GM23338 (cell line): ENCODE measurements around the gene VPS16. TPM values are rescaled to one million over a fixed set of nuclear protein-coding genes. Genes with fewer than 3 reads are reported as not detected.

Experiments
- ATAC-seq: fragments of 200-7000 bp; cut with Tn5 transposase; 3 replicates; pipeline ENCODE4 v1.9.1; 2020
- DNase-seq: peaks from one replicate; pipeline ENCODE4 v3.0.0-alpha.2; 2015; ENCODE audit warnings: low spot score
- H2AFZ ChIP-seq: fragments of 200-600 bp; sonication (generic); 2 replicates; pipeline ENCODE4 v1.8.0; 2016; ENCODE audit warnings: antibody characterized with exemption, mild to moderate bottlenecking, moderate library complexity
- H3F3A ChIP-seq: fragments of 200-600 bp; sonication (generic); replicated peaks from 2 replicates; pipeline ENCODE4 v1.8.0; 2017; ENCODE audit warnings: antibody characterized with exemption, mixed run types, low read depth
- H3K27ac ChIP-seq: fragments of 200-600 bp; sonication (generic); 2 replicates; pipeline ENCODE4 v1.6.1; 2016; ENCODE audit warnings: low read depth
- H3K27me3 ChIP-seq: fragments of 200-600 bp; sonication (generic); 2 replicates; pipeline ENCODE4 v1.8.0; 2016; ENCODE audit warnings: mild to moderate bottlenecking, mixed run types, moderate library complexity; ENCODE audit not compliant: insufficient read depth
- H3K36me3 ChIP-seq: fragments of 200-600 bp; sonication (generic); 2 replicates; pipeline ENCODE4 v1.8.0; 2016; ENCODE audit warnings: mild to moderate bottlenecking; ENCODE audit not compliant: insufficient read depth
- H3K4me1 ChIP-seq: fragments of 200-600 bp; sonication (generic); 2 replicates; pipeline ENCODE4 v1.8.0; 2016; ENCODE audit warnings: mild to moderate bottlenecking, moderate library complexity; ENCODE audit not compliant: insufficient read depth
- H3K4me2 ChIP-seq: fragments of 200-600 bp; sonication (generic); 2 replicates; pipeline ENCODE4 v1.7.1; 2017; ENCODE audit warnings: mixed run types
- H3K4me3 ChIP-seq: fragments of 200-600 bp; sonication (generic); 2 replicates; pipeline ENCODE4 v1.6.1; 2016; ENCODE audit warnings: mixed run types
- H3K79me2 ChIP-seq: fragments of 200-600 bp; sonication (generic); replicated peaks from 2 replicates; pipeline ENCODE4 v1.8.0; 2017; ENCODE audit warnings: mild to moderate bottlenecking; ENCODE audit not compliant: insufficient read depth
- H3K9me2 ChIP-seq: fragments of 200-600 bp; sonication (generic); 2 replicates; pipeline ENCODE4 v1.8.0; 2017; ENCODE audit not compliant: insufficient read depth
- H4K20me1 ChIP-seq: fragments of 200-600 bp; sonication (generic); replicated peaks from 2 replicates; pipeline ENCODE4 v1.8.0; 2017; ENCODE audit warnings: mild to moderate bottlenecking; ENCODE audit not compliant: insufficient read depth
- H3K27ac Mint-ChIP-seq: 2 replicates; pipeline ENCODE4 v1.8.0; 2020; ENCODE audit warnings: inconsistent platforms, mild to moderate bottlenecking, moderate library complexity, mixed read lengths
- H3K27me3 Mint-ChIP-seq: 3 replicates; pipeline ENCODE4 v1.8.0; 2022; ENCODE audit warnings: low read depth, mild to moderate bottlenecking, moderate library complexity, mixed read lengths, inconsistent platforms; ENCODE audit not compliant: insufficient read depth, poor library complexity
- H3K36me3 Mint-ChIP-seq: 3 replicates; pipeline ENCODE4 v1.8.0; 2021; ENCODE audit warnings: low read depth, mild to moderate bottlenecking, inconsistent platforms, moderate library complexity, mixed read lengths
- H3K4me1 Mint-ChIP-seq: 3 replicates; pipeline ENCODE4 v1.8.0; 2020; ENCODE audit warnings: mild to moderate bottlenecking, inconsistent platforms, mixed read lengths
- H3K4me3 Mint-ChIP-seq: 3 replicates; pipeline ENCODE4 v1.8.0; 2021; ENCODE audit warnings: moderate library complexity, mild to moderate bottlenecking, inconsistent platforms, mixed read lengths
- H3K9me3 Mint-ChIP-seq: 3 replicates; pipeline ENCODE4 v1.8.0; 2020; ENCODE audit warnings: moderate library complexity, mild to moderate bottlenecking, inconsistent platforms, mixed read lengths
- CREB1 ChIP-seq: fragments of 250-450 bp; sonication (Bioruptor Pico); IDR thresholded peaks from 2 replicates; pipeline ENCODE4 v1.5.0; 2020; ENCODE audit warnings: low read depth, mild to moderate bottlenecking, moderate library complexity
- CTCF ChIP-seq, 2 experiments: fragments of 200-600 bp in 1 of 2; sonication (generic) in 1 of 2; conservative IDR thresholded peaks; 2 replicates each; pipeline versions ENCODE4 v1.5.1 to v1.6.1; 2016 to 2017; ENCODE audit warnings: antibody characterized with exemption in 2 of 2, low read depth in 2 of 2, mild to moderate bottlenecking in 2 of 2, moderate library complexity in 1 of 2
- ETS1 ChIP-seq: IDR thresholded peaks from 2 replicates; pipeline ENCODE4 v1.6.1; 2016; ENCODE audit warnings: antibody characterized with exemption
- EZH2phosphoT487 ChIP-seq: fragments of 200-600 bp; sonication (generic); IDR thresholded peaks from one replicate; pipeline ENCODE4 v1.8.1; 2018; ENCODE audit warnings: antibody characterized with exemption; ENCODE audit not compliant: unreplicated experiment
- JUNB ChIP-seq: IDR thresholded peaks from one replicate; pipeline ENCODE4 v1.6.1; 2016; ENCODE audit warnings: antibody characterized with exemption; ENCODE audit not compliant: unreplicated experiment
- NANOG ChIP-seq: IDR thresholded peaks from 2 replicates; pipeline ENCODE4 v1.6.1; 2016; ENCODE audit warnings: antibody characterized with exemption, borderline replicate concordance
- POLR2AphosphoS5 ChIP-seq: IDR thresholded peaks from 2 replicates; pipeline ENCODE4 v1.6.1; 2016; ENCODE audit warnings: antibody characterized with exemption, low read depth
- REST ChIP-seq: IDR thresholded peaks from one replicate; pipeline ENCODE4 v1.6.1; 2018; ENCODE audit warnings: antibody characterized with exemption; ENCODE audit not compliant: unreplicated experiment
- ZNF114 ChIP-seq: fragments of 250-450 bp; sonication (Bioruptor Pico); IDR thresholded peaks from 2 replicates; pipeline ENCODE4 v1.5.0; 2020; ENCODE audit warnings: mild to moderate bottlenecking, moderate library complexity
- ZNF331 ChIP-seq: fragments of 250-450 bp; sonication (Bioruptor Pico); IDR thresholded peaks from 2 replicates; pipeline ENCODE4 v1.5.0; 2020; ENCODE audit warnings: low read depth, mild to moderate bottlenecking, moderate library complexity
- ZNF462 ChIP-seq: fragments of 250-450 bp; sonication (Bioruptor Pico); IDR thresholded peaks from 2 replicates; pipeline ENCODE4 v1.5.0; 2020; ENCODE audit warnings: mild to moderate bottlenecking, moderate library complexity
- polyA plus RNA-seq: library from polyadenylated mRNA; unstranded; fragments of >200 nt; fragmentation: Nextera tagmentation; extraction: Ambion mirVana; gene quantifications from 2 replicates; pipeline ENCODE4 v1.2.1, GENCODE V29; 2016
- total RNA-seq: library from RNA; depleted of rRNA; stranded (reverse); fragments of >200 nt; shearing (Covaris generic); gene quantifications from 2 replicates; pipeline ENCODE4 v1.2.3, GENCODE V29; 2014

Gene VPS16
- total and polyA plus RNA-seq, 2 experiments from 2014 or later: 11.2 to 17.7 TPM

DNA sequence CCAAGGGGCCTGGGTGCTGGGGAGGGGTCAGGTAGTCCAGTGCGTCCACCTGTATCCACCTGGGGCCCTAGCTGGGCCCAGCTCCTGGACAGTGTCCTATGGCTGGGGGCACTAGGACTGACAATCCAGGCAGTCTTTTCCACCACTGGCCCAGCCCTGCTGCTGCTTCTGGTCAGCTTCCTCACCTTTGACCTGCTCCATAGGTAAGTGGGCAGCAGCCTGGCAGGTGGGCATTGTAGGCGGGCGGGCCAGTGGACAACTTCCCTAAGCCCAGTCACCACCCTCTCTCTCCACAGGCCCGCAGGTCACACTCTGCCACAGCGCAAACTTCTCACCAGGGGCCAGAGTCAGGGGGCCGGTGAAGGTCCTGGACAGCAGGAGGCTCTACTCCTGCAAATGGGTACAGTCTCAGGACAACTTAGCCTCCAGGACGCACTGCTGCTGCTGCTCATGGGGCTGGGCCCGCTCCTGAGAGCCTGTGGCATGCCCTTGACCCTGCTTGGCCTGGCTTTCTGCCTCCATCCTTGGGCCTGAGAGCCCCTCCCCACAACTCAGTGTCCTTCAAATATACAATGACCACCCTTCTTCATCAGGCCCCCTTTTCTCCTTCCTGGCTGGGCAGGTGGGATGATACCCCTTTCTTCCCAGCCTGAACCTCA, 25.2 kb upstream of the VPS16 start:
- Histone ChIP-seq H3K9me2 (no peaks in the 10 kb centered on the region), H3K36me3 (no peaks in the 10 kb centered on the region), H3K27me3 (peaks cover 56% of the 10 kb centered on the region), H3F3A (no peaks in the 10 kb centered on the region), H3K79me2 (no peaks in the 10 kb centered on the region), H2AFZ (no peak overlapping the region), H3K27ac (no peak overlapping the region), H3K4me3 (no peak overlapping the region), H3K4me2 (no peak overlapping the region), H4K20me1 (no peaks in the 10 kb centered on the region), H3K4me1 (0 out of 2 replicates have a peak, but pooled peaks cover 2% of the 10 kb centered on the region)
- Mint-ChIP-seq H3K9me3 (peaks cover 9% of the 10 kb centered on the region), H3K27ac (no peak overlapping the region), H3K4me3 (no peak overlapping the region), H3K36me3 (peaks cover 3% of the 10 kb centered on the region; the same call in 1 of the 3 replicates), H3K27me3 (peaks cover 20% of the 10 kb centered on the region), H3K4me1 (peaks cover 7% of the 10 kb centered on the region)
- TF ChIP-seq CTCF (conservative IDR thresholded peaks at IDR 0.05; ENCODE audit: low read depth in 2 of 2) (no peak), REST (no peak), ZNF331 (CRISPR knock-in tag) (no peak), ZNF114 (CRISPR knock-in tag) (no peak), POLR2AphosphoS5 (no peak), JUNB (no peak), ZNF462 (no peak), CREB1 (no peak), NANOG (no peak), EZH2phosphoT487 (no peak), ETS1 (no peak)
- ATAC-seq: no peak
- DNase-seq: no peak
